ENCODE results near the gene BEST3. TPM values are rescaled to one million over a fixed set of nuclear protein-coding genes. Genes with fewer than 3 reads are reported as not detected.

BEST3 gene
- total and polyA plus RNA-seq, 7 donors, result 41.8 to 181 (median 141) TPM

- ATAC-seq, result peak; percentile 59 to 70 (median 66)
- H3K4me3 ChIP-seq, result peak overlapping the region; percentile 66
- 26 to 38% (median 32%) methylated on average over 7 of the region's 7 CpGs for WGBS, 3 donors
Measured at GRCh38 chr12:69694123-69694522, 5.0 kb downstream of the BEST3 start.

GRCh38 chr12:69689638-69690037 is 9.5 kb downstream of the BEST3 start:
- no peaks in the 10 kb centered on the region for H3K9me3 ChIP-seq
- ATAC-seq (no peak), DNase-seq (no peak)
- H3K4me3 ChIP-seq, result peak overlapping the region; percentile 35
- peaks cover 82% of the 10 kb centered on the region for H3K4me1 ChIP-seq
- H3K27me3 ChIP-seq (ENCODE audit: insufficient read depth in 3 of 3, low read length in 2 of 3), result no peaks in the 10 kb centered on the region
- WGBS, 3 donors, result 58 to 70% (median 66%) methylated on average over 2 of the region's 2 CpGs
- no peak for TF ChIP-seq CTCF (IDR thresholded peaks at IDR 0.05)
- peaks cover 0 to 47% of the 10 kb centered on the region in 2 donors for H3K36me3 ChIP-seq (ENCODE audit: insufficient read depth in 1 of 2, low read depth in 1 of 2)
- intact Hi-C loops (cut with DNase I), result no loop called here
- peak overlapping the region; percentile 84 for H3K27ac ChIP-seq

More at GRCh38 chr12:69694123-69694522, 5.0 kb downstream of the BEST3 start:
- no peak for TF ChIP-seq CTCF (IDR thresholded peaks at IDR 0.05)
- intact Hi-C loops (cut with DNase I), result no loop called here
- DNase-seq, result no peak
- Histone ChIP-seq H3K9me3 (no peaks in the 10 kb centered on the region), H3K27ac (peak overlapping the region; percentile 84), H3K27me3 (ENCODE audit: insufficient read depth in 3 of 3, low read length in 2 of 3) (no peaks in the 10 kb centered on the region), H3K4me1 (peaks cover 52% of the 10 kb centered on the region), H3K36me3 (ENCODE audit: insufficient read depth in 1 of 2, low read depth in 1 of 2) (peaks cover 0 to 38% of the 10 kb centered on the region in 2 donors)

GRCh38 chr12:69688471-69689427 is 10.4 kb downstream of the BEST3 start:
- H3K27me3 ChIP-seq (ENCODE audit: insufficient read depth in 3 of 3, low read length in 2 of 3), result no peaks in the 10 kb centered on the region
- peak; percentile 90 to 94 for DNase-seq
- no peak for TF ChIP-seq CTCF (IDR thresholded peaks at IDR 0.05)
- peaks cover 81% of the 10 kb centered on the region for H3K4me1 ChIP-seq
- H3K27ac ChIP-seq, result peak overlapping the region; percentile 84
- intact Hi-C loops (cut with DNase I), result no loop called here
- no peaks in the 10 kb centered on the region for H3K9me3 ChIP-seq
- peak; percentile 85 to 92 (median 88) for ATAC-seq
- WGBS, 3 donors, result 18 to 27% (median 19%) methylated on average over 14 of the region's 14 CpGs
- H3K36me3 ChIP-seq (ENCODE audit: insufficient read depth in 1 of 2, low read depth in 1 of 2), result peaks cover 0 to 53% of the 10 kb centered on the region in 2 donors
- peak overlapping the region; percentile 35 for H3K4me3 ChIP-seq

- Histone ChIP-seq H3K4me3 (no peak overlapping the region), H3K4me1 (peaks cover 74% of the 10 kb centered on the region), H3K27me3 (ENCODE audit: insufficient read depth in 3 of 3, low read length in 2 of 3) (no peaks in the 10 kb centered on the region), H3K36me3 (ENCODE audit: insufficient read depth in 1 of 2, low read depth in 1 of 2) (peaks cover 0 to 53% of the 10 kb centered on the region in 2 donors), H3K27ac (peak overlapping the region; percentile 84), H3K9me3 (no peaks in the 10 kb centered on the region)
- 80 to 100% (median 90%) methylated on average over 1 of the region's 1 CpG for WGBS, 3 donors
- DNase-seq (no peak), ATAC-seq (no peak)
- no peak for TF ChIP-seq CTCF (IDR thresholded peaks at IDR 0.05)
- intact Hi-C loops (cut with DNase I), result no loop called here
Measured at GRCh38 chr12:69688021-69688420, 11.1 kb downstream of the BEST3 start.
